Measurements from ENCODE around the gene NAT10. TPM values are rescaled to one million over a fixed set of nuclear protein-coding genes. Genes with fewer than 3 reads are reported as not detected.

NAT10 gene
- total RNA-seq, 6 donors from 2014 or later: 19.3 to 69.1 (median 32.5) TPM

- WGBS, 2 donors: 84 to 86% methylated on average over 3 of the region's 3 CpGs
- TF ChIP-seq POLR2AphosphoS5 (IDR thresholded peaks at IDR 0.05): no peak
- TF ChIP-seq CTCF (IDR thresholded peaks at IDR 0.05): no peak
- no peak for TF ChIP-seq EP300 (IDR thresholded peaks at IDR 0.05)
- TF ChIP-seq POLR2A (IDR thresholded peaks at IDR 0.05): no peak
- Histone ChIP-seq H3K36me3 (peaks cover 19 to 55% (median 41%) of the 10 kb centered on the region in 4 donors), H3K27me3 (no peaks in the 10 kb centered on the region), H3K9me3 (no peaks in the 10 kb centered on the region), H3K27ac (no peak overlapping the region), H3K4me3 (no peak overlapping the region), H3K4me1 (peaks cover 21 to 30% (median 24%) of the 10 kb centered on the region in 4 donors)
- DNase-seq (no peak), ATAC-seq (ENCODE audit: low FRiP score in 2 of 2) (no peak)
These were observed 33.4 kb upstream of the NAT10 start for GRCh38 chr11:34072041-34072440.

DNA sequence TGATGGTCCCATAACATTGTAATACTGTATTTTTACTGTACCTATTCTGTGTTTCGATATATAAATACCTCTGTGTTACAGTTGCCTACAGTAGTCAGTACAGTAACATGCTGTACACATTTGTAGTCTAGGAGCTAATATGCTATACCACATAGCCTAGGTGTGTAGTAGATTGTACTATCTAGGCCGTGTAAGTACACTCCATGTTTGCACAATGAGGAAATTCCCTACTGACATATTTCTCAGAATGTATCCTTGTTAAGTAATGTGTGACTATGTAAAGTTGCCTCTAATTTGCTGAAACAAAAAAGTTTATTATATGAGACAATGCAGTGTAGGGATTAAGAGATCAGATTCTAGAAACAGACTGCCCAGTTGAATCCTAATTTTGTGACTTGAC is 32.6 kb upstream of the NAT10 start:
- Histone ChIP-seq H3K9me3 (no peaks in the 10 kb centered on the region), H3K4me1 (peaks cover 13 to 22% (median 18%) of the 10 kb centered on the region in 4 donors), H3K27ac (no peak overlapping the region), H3K36me3 (peaks cover 19 to 63% (median 47%) of the 10 kb centered on the region in 4 donors), H3K27me3 (no peaks in the 10 kb centered on the region), H3K4me3 (no peak overlapping the region)
- DNase-seq (no peak), ATAC-seq (ENCODE audit: low FRiP score in 2 of 2) (no peak)
- TF ChIP-seq EP300 (IDR thresholded peaks at IDR 0.05) (no peak), POLR2A (IDR thresholded peaks at IDR 0.05) (no peak), CTCF (IDR thresholded peaks at IDR 0.05) (no peak), POLR2AphosphoS5 (IDR thresholded peaks at IDR 0.05) (no peak)
- whole genome bisulfite sequencing, 2 donors: 58 to 70% methylated on average over 2 of the region's 2 CpGs

GRCh38 chr11:34074391-34074790 is 31.0 kb upstream of the NAT10 start:
- Histone ChIP-seq H3K36me3 (peaks cover 28 to 78% (median 55%) of the 10 kb centered on the region in 4 donors), H3K27ac (peak overlapping the region in 1 of 4 donors; percentile 32), H3K9me3 (no peaks in the 10 kb centered on the region), H3K27me3 (no peaks in the 10 kb centered on the region), H3K4me1 (peaks cover 4 to 14% (median 9%) of the 10 kb centered on the region in 4 donors), H3K4me3 (no peak overlapping the region)
- no peak for ATAC-seq (ENCODE audit: low FRiP score in 2 of 2)
- WGBS, 2 donors: 51 to 70% methylated on average over 4 of the region's 4 CpGs
- TF ChIP-seq EP300 (IDR thresholded peaks at IDR 0.05) (no peak), POLR2AphosphoS5 (IDR thresholded peaks at IDR 0.05) (no peak), POLR2A (IDR thresholded peaks at IDR 0.05) (no peak)
- DNase-seq: no peak

- Histone ChIP-seq H3K4me1 (peaks cover 4 to 11% (median 8%) of the 10 kb centered on the region in 4 donors), H3K27ac (no peak overlapping the region), H3K36me3 (peaks cover 31 to 86% (median 62%) of the 10 kb centered on the region in 4 donors), H3K27me3 (no peaks in the 10 kb centered on the region), H3K9me3 (no peaks in the 10 kb centered on the region), H3K4me3 (no peak overlapping the region)
- TF ChIP-seq POLR2AphosphoS5 (IDR thresholded peaks at IDR 0.05) (no peak), EP300 (IDR thresholded peaks at IDR 0.05) (no peak), CTCF (IDR thresholded peaks at IDR 0.05) (no peak), POLR2A (IDR thresholded peaks at IDR 0.05) (no peak)
- WGBS, 2 donors: 60 to 70% methylated on average over 2 of the region's 2 CpGs
- no peak for DNase-seq
- ATAC-seq (ENCODE audit: low FRiP score in 2 of 2): no peak
These were observed 30.1 kb upstream of the NAT10 start for GRCh38 chr11:34075178-34075820.

DNA sequence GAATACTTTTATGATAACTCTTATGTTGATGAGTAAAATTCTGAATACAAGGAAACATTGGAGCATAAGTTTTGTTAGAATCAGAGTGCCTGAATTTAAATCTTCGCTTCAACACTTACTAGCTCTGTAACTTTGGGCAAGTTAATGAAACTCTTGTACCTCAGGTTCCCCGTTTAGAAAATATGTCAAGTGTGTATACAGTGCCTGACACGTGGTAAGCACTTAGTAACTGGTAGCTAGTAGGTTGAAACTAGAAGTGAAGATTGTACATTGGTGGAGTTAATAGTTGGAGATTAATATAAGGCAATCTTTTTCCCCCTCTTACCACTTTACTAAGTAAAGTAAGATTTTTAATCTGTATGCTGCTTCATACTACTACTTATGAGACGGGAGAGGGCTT is 24.8 kb upstream of the NAT10 start:
- Histone ChIP-seq H3K27ac (no peak overlapping the region), H3K27me3 (no peaks in the 10 kb centered on the region), H3K36me3 (peaks cover 41 to 99% (median 82%) of the 10 kb centered on the region in 4 donors), H3K4me3 (no peak overlapping the region), H3K4me1 (no peaks in the 10 kb centered on the region), H3K9me3 (no peaks in the 10 kb centered on the region)
- DNase-seq: peak in 1 of 2 donors; percentile 26
- TF ChIP-seq POLR2A (IDR thresholded peaks at IDR 0.05): no peak
- TF ChIP-seq EP300 (IDR thresholded peaks at IDR 0.05): no peak
- TF ChIP-seq POLR2AphosphoS5 (IDR thresholded peaks at IDR 0.05): no peak
- no peak for TF ChIP-seq CTCF (IDR thresholded peaks at IDR 0.05)
- no peak for ATAC-seq (ENCODE audit: low FRiP score in 2 of 2)
- 62 to 67% methylated on average over 4 of the region's 4 CpGs for WGBS, 2 donors
